ENCODE measurements around the gene LXN. TPM values are rescaled to one million over a fixed set of nuclear protein-coding genes. Genes with fewer than 3 reads are reported as not detected.

The LXN gene
- total and polyA plus RNA-seq, 2 of the 8 experiments (the other 6 are each of a cell fraction or from before 2014, with no cell fraction given), result 3.2 to 4.7 TPM

- peak overlapping the region; percentile 6; the same call in 1 of the 2 replicates for H2AFZ ChIP-seq (ENCODE audit: low read length)
- no peak overlapping the region for H3K23ac ChIP-seq (ENCODE audit: insufficient read length)
- no peak overlapping the region for H2BK15ac ChIP-seq (ENCODE audit: low read length)
- no peak overlapping the region for H3K18ac ChIP-seq (ENCODE audit: extremely low read depth, low read length)
- H3K79me2 ChIP-seq (ENCODE audit: control insufficient read depth in 1 of 2, insufficient read depth in 2 of 2, low read length in 2 of 2), result peaks cover 0 to 29% of the 10 kb centered on the region in 2 experiments; a peak in 3 of 4 replicates
- H4K91ac ChIP-seq (replicated peaks; ENCODE audit: insufficient read length, low read length), result no peak overlapping the region
- H3K27me3 ChIP-seq (replicated peaks in 1 of 4; ENCODE audit: control insufficient read depth in 3 of 4, extremely low read depth in 1 of 4, insufficient read depth in 3 of 4, low read length in 3 of 4), result no peaks in the 10 kb centered on the region
- ChIA-PET CTCF (ENCODE audit: partially characterized antibody) (interaction anchor here (1.2 to 3.0 kb wide), 9 partner anchors 12 to 363 kb away, joined by 3 to 17 read pairs (median 5); no protein-coding TSS in a partner anchor), POLR2A (ENCODE audit: partially characterized antibody) (no interaction called here)
- no peak overlapping the region for H2BK120ac ChIP-seq (replicated peaks; ENCODE audit: low read depth, low read length)
- no peak overlapping the region for H3K56ac ChIP-seq (replicated peaks; ENCODE audit: insufficient read length, low read depth, low read length)
- H3K23me2 ChIP-seq (ENCODE audit: low read depth, low read length), result no peaks in the 10 kb centered on the region
- no peaks in the 10 kb centered on the region for H3K9me3 ChIP-seq (ENCODE audit: insufficient read depth in 2 of 2, low read depth in 1 of 2, low read length in 1 of 2)
- H3K79me1 ChIP-seq (ENCODE audit: low read depth, low read length), result no peaks in the 10 kb centered on the region
- DNase-seq (ENCODE audit: low read depth in 1 of 2, low spot score in 2 of 2) (no peak), FAIRE-seq (no peak)
- H2BK5ac ChIP-seq (ENCODE audit: low read depth, low read length), result no peak overlapping the region
- H2AK5ac ChIP-seq (ENCODE audit: low read depth, low read length), result no peak overlapping the region
- H3K27ac ChIP-seq (ENCODE audit: low read depth, low read length), result no peak overlapping the region
- H3K14ac ChIP-seq (ENCODE audit: insufficient read length), result no peak overlapping the region
- peaks cover 3 to 9% (median 4%) of the 10 kb centered on the region in 4 experiments; a peak in 3 of 8 replicates for H3K36me3 ChIP-seq (ENCODE audit: control insufficient read depth in 2 of 4, insufficient read depth in 4 of 4, low read length in 3 of 4)
- TF ChIP-seq GTF2F1 (IDR thresholded peaks at IDR 0.05; ENCODE audit: borderline replicate concordance, low read depth, low read length) (no peak), KDM4A (IDR thresholded peaks at IDR 0.05; ENCODE audit: low read depth, low read length, severe bottlenecking) (no peak), RXRA (IDR thresholded peaks at IDR 0.05; ENCODE audit: insufficient read depth, low read depth, low read length) (no peak), CBX5 (IDR thresholded peaks at IDR 0.05; ENCODE audit: low read depth, low read length) (no peak)
- H4K5ac ChIP-seq (ENCODE audit: insufficient read length, low read depth, low read length), result no peak overlapping the region
- H3K4me3 ChIP-seq (ENCODE audit: extremely low read depth in 1 of 4, insufficient read depth in 2 of 4, low read depth in 3 of 4, low read length in 4 of 4), result no peak overlapping the region
- no peaks in the 10 kb centered on the region for H4K20me1 ChIP-seq (replicated peaks in 1 of 2; ENCODE audit: control insufficient read depth in 1 of 2, insufficient read depth in 2 of 2, low read length in 2 of 2)
- no peaks in the 10 kb centered on the region for H3K4me1 ChIP-seq (replicated peaks in 1 of 4; ENCODE audit: control insufficient read depth in 3 of 4, insufficient read depth in 4 of 4, low read length in 3 of 4)
- H3K4me2 ChIP-seq (ENCODE audit: insufficient read depth in 1 of 2, low read depth in 2 of 2, low read length in 2 of 2), result no peak overlapping the region
- H2BK12ac ChIP-seq (ENCODE audit: low read depth, low read length), result no peak overlapping the region
- H2BK20ac ChIP-seq (ENCODE audit: low read length), result no peak overlapping the region
- no peak overlapping the region for H3K9ac ChIP-seq (replicated peaks in 1 of 4; ENCODE audit: extremely low read depth in 1 of 4, low read depth in 3 of 4, low read length in 3 of 4)
- no peak overlapping the region for H4K8ac ChIP-seq (ENCODE audit: extremely low read depth, insufficient read depth, low read length)
- H3K4ac ChIP-seq (replicated peaks; ENCODE audit: insufficient read length, low read depth, low read length), result no peak overlapping the region
- 93% methylated on average over 6 of the region's 6 CpGs; no CpG with 5 or more reads in 1 of the 2 experiments for WGBS, 2 experiments (ENCODE audit: extremely low coverage in 1 of 2, insufficient coverage in 1 of 2, insufficient read length in 1 of 2, insufficient replicate concordance in 2 of 2, low coverage in 1 of 2, low lambda C conversion rate in 2 of 2, missing lambda C conversion rate in 1 of 2)
Observed at GRCh38 chr3:158642474-158643210, 29.8 kb downstream of the LXN start.

Measured in H1 (cell line).